H1 (cell line): ENCODE results near the gene ANXA3. TPM values are rescaled to one million over a fixed set of nuclear protein-coding genes. Genes with fewer than 3 reads are reported as not detected.

ENCODE experiments used
- BRCA1 ChIP-seq: IDR thresholded peaks from 2 replicates; pipeline ENCODE4 v1.6.1; 2012; ENCODE audit warnings: low read depth, low read length, improper control_type of control experiment
- CHD2 ChIP-seq: IDR thresholded peaks from 2 replicates; pipeline ENCODE4 v1.6.1; 2012; ENCODE audit warnings: low read length, improper control_type of control experiment
- GTF2F1 ChIP-seq: IDR thresholded peaks from 2 replicates; pipeline ENCODE4 v1.6.1; 2012; ENCODE audit warnings: low read depth, low read length, improper control_type of control experiment, borderline replicate concordance
- JUN ChIP-seq: IDR thresholded peaks from 2 replicates; pipeline ENCODE4 v1.6.1; 2011; ENCODE audit warnings: low read depth, mild to moderate bottlenecking, improper control_type of control experiment, low read length
- NANOG ChIP-seq: IDR thresholded peaks from 2 replicates; pipeline ENCODE4 v1.6.1; 2011; ENCODE audit warnings: low read length, low read depth, mild to moderate bottlenecking, inconsistent platforms; ENCODE audit not compliant: insufficient read depth, poor library complexity, severe bottlenecking
- RXRA ChIP-seq: IDR thresholded peaks from 2 replicates; pipeline ENCODE4 v1.6.1; 2011; ENCODE audit warnings: low read depth, mild to moderate bottlenecking, low read length, moderate library complexity; ENCODE audit not compliant: insufficient read depth
- SP1 ChIP-seq: IDR thresholded peaks from 2 replicates; pipeline ENCODE4 v1.6.1; 2011; ENCODE audit warnings: low read depth, low read length
- TAF1 ChIP-seq: IDR thresholded peaks from 2 replicates; pipeline ENCODE4 v1.6.1; 2011; ENCODE audit warnings: mild to moderate bottlenecking, low read depth, low read length
- TCF12 ChIP-seq: IDR thresholded peaks from 2 replicates; pipeline ENCODE4 v1.6.1; 2011; ENCODE audit warnings: low read depth, mild to moderate bottlenecking, low read length
- polyA plus RNA-seq, 7 experiments: library from polyadenylated mRNA; depleted of rRNA in 3 of 7; stranded (reverse) in 5 of 7; unstranded in 2 of 7; fragments of >200 nt in 5 of 7; fragments of 200-250 nt in 2 of 7; gene quantifications; 1 replicate in 5 of 7; 2 replicates in 1 of 7; 4 replicates in 1 of 7; pipeline versions ENCODE4 v1.2.1 to v1.2.3, GENCODE V29; 2011 to 2013; ENCODE audit warnings: missing spikeins in 2 of 7, mixed read lengths in 2 of 7
- total RNA-seq: library from RNA; stranded (reverse); fragmentation: NEBNext Ultra II Directional; extraction: Animal tissue kit (Norgen Biotek cat#: 25700); gene quantifications from 2 replicates; pipeline ENCODE4 v1.2.1, GENCODE V29; 2021

The ANXA3 gene
- total and polyA plus RNA-seq, 2 of the 8 experiments (the other 6 are each of a cell fraction or from before 2014, with no cell fraction given), result 10.3 to 27.3 TPM

GRCh38 chr4:78627046-78627965 lies 75.7 kb downstream of the ANXA3 start (continued):
- TF ChIP-seq TCF12 (no peak), BRCA1 (no peak), CHD2 (no peak), JUN (no peak), GTF2F1 (no peak), SP1 (no peak), TAF1 (no peak), NANOG (no peak), RXRA (no peak)
